Liver (tissue), 9 donors: ENCODE measurements around the gene IL6. TPM values are rescaled to one million over a fixed set of nuclear protein-coding genes. Genes with fewer than 3 reads are reported as not detected.

Experiments
- DNase-seq: peaks from one replicate; pipeline ENCODE4 v3.0.0-alpha.2; 2017; ENCODE audit warnings: low spot score
- H3K27ac ChIP-seq, 2 donors: one replicate each; pipeline ENCODE4 v1.7.0; 2013; ENCODE audit warnings: inconsistent platforms in 2 of 2, low read length in 2 of 2, control low read depth in 1 of 2, low read depth in 1 of 2, mild to moderate bottlenecking in 1 of 2
- H3K27me3 ChIP-seq, 4 donors: one replicate each; pipeline versions ENCODE4 v1.6.1 to v1.7.0; 2013; ENCODE audit warnings: low read length in 3 of 4, inconsistent platforms in 1 of 4, mild to moderate bottlenecking in 1 of 4, moderate library complexity in 1 of 4; ENCODE audit not compliant: control insufficient read depth in 4 of 4, insufficient read depth in 4 of 4
- H3K36me3 ChIP-seq, 4 donors: one replicate each; pipeline versions ENCODE4 v1.6.1 to v1.7.0; 2013; ENCODE audit warnings: low read length in 3 of 4, mild to moderate bottlenecking in 3 of 4, low read depth in 1 of 4, moderate library complexity in 1 of 4; ENCODE audit not compliant: control insufficient read depth in 4 of 4, insufficient read depth in 3 of 4
- H3K4me1 ChIP-seq, 4 donors: one replicate each; pipeline versions ENCODE4 v1.6.1 to v1.7.0; 2013; ENCODE audit warnings: low read length in 3 of 4, mild to moderate bottlenecking in 3 of 4, moderate library complexity in 1 of 4; ENCODE audit not compliant: control insufficient read depth in 4 of 4, insufficient read depth in 4 of 4
- H3K4me3 ChIP-seq, 3 donors: one replicate each; pipeline versions ENCODE4 v1.6.1 to v1.7.0; 2013; ENCODE audit warnings: low read length in 3 of 3, control low read depth in 1 of 3, low read depth in 1 of 3, mild to moderate bottlenecking in 1 of 3
- H3K9ac ChIP-seq, 2 donors: one replicate each; pipeline ENCODE4 v1.7.0; 2013; ENCODE audit warnings: low read length in 2 of 2, mild to moderate bottlenecking in 2 of 2, moderate library complexity in 2 of 2, control low read depth in 1 of 2, low read depth in 1 of 2
- H3K9me3 ChIP-seq, 4 donors: one replicate each; pipeline versions ENCODE4 v1.6.1 to v1.7.0; 2013; ENCODE audit warnings: low read length in 3 of 4; ENCODE audit not compliant: control insufficient read depth in 4 of 4
- FOXA1 ChIP-seq: IDR thresholded peaks from 2 replicates; pipeline ENCODE4 v1.6.1; 2016; ENCODE audit warnings: antibody characterized with exemption
- FOXA2 ChIP-seq: IDR thresholded peaks from 2 replicates; pipeline ENCODE4 v1.6.1; 2016; ENCODE audit warnings: antibody characterized with exemption
- GABPA ChIP-seq, 2 donors: IDR thresholded peaks in 1 of 2; conservative IDR thresholded peaks in 1 of 2; 2 replicates each; pipeline ENCODE4 v1.6.1; 2016; ENCODE audit warnings: antibody characterized with exemption in 2 of 2, mild to moderate bottlenecking in 1 of 2, moderate library complexity in 1 of 2
- HNF4A ChIP-seq, 2 donors: conservative IDR thresholded peaks; 2 replicates each; pipeline ENCODE4 v1.6.1; 2016; ENCODE audit warnings: antibody characterized with exemption in 2 of 2, mild to moderate bottlenecking in 2 of 2
- JUND ChIP-seq, 2 donors: IDR thresholded peaks; 2 replicates each; pipeline ENCODE4 v1.6.1; 2016; ENCODE audit warnings: antibody characterized with exemption in 2 of 2
- NR2F2 ChIP-seq: IDR thresholded peaks from 2 replicates; pipeline ENCODE4 v1.6.1; 2016; ENCODE audit warnings: antibody characterized with exemption
- RXRA ChIP-seq, 2 donors: IDR thresholded peaks; 2 replicates each; pipeline ENCODE4 v1.6.1; 2017 to 2018; ENCODE audit warnings: antibody characterized with exemption in 2 of 2, mild to moderate bottlenecking in 1 of 2
- SP1 ChIP-seq: IDR thresholded peaks from 2 replicates; pipeline ENCODE4 v1.6.1; 2018; ENCODE audit warnings: antibody characterized with exemption, mild to moderate bottlenecking
- TAF1 ChIP-seq: conservative IDR thresholded peaks from 2 replicates; pipeline ENCODE4 v1.6.1; 2016; ENCODE audit warnings: antibody characterized with exemption, mild to moderate bottlenecking
- YY1 ChIP-seq: IDR thresholded peaks from 2 replicates; pipeline ENCODE4 v1.6.1; 2016; ENCODE audit warnings: antibody characterized with exemption, mild to moderate bottlenecking
- WGBS: extraction: QIAGEN DNeasy Blood & Tissue Kit; methylation state at CpG from one replicate; pipeline ENCODE4 v1.1.7; 2013; 5-methylcytosine and 5-hydroxymethylcytosine counted together
- polyA plus RNA-seq, 2 donors: library from polyadenylated mRNA; stranded (reverse) in 1 of 2; unstranded in 1 of 2; fragments of 200-250 nt in 1 of 2; fragments of >200 nt in 1 of 2; fragmentation: Nextera tagmentation in 1 of 2; extraction: Ambion mirVana in 1 of 2; gene quantifications; one replicate each; pipeline versions ENCODE4 v1.2.1 to v1.2.3, GENCODE V29; 2013 to 2015
- total RNA-seq, 2 donors: library from RNA; depleted of rRNA; stranded (reverse); fragments of >200 nt; gene quantifications; one replicate each; pipeline ENCODE4 v1.2.3, GENCODE V29; 2014
- TF ChIP-seq, protein P1 (sequence below): IDR thresholded peaks from 2 replicates; pipeline ENCODE4 v1.6.1; 2016; ENCODE audit warnings: antibody characterized with exemption
- TF ChIP-seq, protein P2 (sequence below): IDR thresholded peaks from 2 replicates; pipeline ENCODE4 v1.6.1; 2016; ENCODE audit warnings: antibody characterized with exemption, mild to moderate bottlenecking
- donor health status: healthy.
- donor health status: healthy.
- donor health status: healthy.
- donor health status: healthy.
- donor health status: healthy.

The IL6 gene
- total and polyA plus RNA-seq, 4 donors = 0.17 TPM; not detected in 3

DNA sequence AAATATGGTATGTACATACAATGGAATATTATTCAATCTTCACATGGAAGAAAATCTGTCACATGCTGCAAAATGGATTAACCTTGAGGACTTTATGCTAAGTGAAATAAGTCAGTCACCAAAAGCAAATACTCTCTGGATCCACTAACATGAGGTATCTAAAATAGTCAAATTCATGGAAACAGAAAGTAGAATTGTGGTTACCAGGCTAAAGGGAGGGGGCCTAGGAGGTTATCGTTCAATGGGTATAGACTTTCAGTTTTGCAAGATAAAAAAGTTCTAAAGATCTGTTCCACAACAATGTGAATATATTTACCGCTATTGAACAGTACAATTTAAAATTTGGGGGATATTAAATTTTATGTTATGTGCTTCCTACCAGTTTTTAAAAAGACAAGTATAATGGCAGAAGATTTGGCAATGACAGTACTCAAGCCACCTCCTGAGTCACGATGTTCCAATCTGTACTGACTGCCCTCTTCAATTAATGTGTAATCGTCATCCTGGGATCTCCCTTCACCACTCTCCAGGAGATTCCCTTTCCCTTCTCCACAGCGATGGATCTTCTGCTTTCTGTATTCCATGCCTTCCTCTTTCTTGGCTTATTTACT is 32.3 kb upstream of the IL6 start:
- TF ChIP-seq, protein P1, sequence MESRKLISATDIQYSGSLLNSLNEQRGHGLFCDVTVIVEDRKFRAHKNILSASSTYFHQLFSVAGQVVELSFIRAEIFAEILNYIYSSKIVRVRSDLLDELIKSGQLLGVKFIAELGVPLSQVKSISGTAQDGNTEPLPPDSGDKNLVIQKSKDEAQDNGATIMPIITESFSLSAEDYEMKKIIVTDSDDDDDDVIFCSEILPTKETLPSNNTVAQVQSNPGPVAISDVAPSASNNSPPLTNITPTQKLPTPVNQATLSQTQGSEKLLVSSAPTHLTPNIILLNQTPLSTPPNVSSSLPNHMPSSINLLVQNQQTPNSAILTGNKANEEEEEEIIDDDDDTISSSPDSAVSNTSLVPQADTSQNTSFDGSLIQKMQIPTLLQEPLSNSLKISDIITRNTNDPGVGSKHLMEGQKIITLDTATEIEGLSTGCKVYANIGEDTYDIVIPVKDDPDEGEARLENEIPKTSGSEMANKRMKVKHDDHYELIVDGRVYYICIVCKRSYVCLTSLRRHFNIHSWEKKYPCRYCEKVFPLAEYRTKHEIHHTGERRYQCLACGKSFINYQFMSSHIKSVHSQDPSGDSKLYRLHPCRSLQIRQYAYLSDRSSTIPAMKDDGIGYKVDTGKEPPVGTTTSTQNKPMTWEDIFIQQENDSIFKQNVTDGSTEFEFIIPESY = no peak
- TF ChIP-seq FOXA2 (no peak), NR2F2 (no peak), HNF4A (conservative IDR thresholded peaks at IDR 0.05) (no peak), GABPA (IDR thresholded peaks at IDR 0.05 in 1 of 2, conservative IDR thresholded peaks at IDR 0.05 in 1 of 2) (no peak), RXRA (IDR thresholded peaks at IDR 0.05) (no peak)
- TF ChIP-seq, protein P2, sequence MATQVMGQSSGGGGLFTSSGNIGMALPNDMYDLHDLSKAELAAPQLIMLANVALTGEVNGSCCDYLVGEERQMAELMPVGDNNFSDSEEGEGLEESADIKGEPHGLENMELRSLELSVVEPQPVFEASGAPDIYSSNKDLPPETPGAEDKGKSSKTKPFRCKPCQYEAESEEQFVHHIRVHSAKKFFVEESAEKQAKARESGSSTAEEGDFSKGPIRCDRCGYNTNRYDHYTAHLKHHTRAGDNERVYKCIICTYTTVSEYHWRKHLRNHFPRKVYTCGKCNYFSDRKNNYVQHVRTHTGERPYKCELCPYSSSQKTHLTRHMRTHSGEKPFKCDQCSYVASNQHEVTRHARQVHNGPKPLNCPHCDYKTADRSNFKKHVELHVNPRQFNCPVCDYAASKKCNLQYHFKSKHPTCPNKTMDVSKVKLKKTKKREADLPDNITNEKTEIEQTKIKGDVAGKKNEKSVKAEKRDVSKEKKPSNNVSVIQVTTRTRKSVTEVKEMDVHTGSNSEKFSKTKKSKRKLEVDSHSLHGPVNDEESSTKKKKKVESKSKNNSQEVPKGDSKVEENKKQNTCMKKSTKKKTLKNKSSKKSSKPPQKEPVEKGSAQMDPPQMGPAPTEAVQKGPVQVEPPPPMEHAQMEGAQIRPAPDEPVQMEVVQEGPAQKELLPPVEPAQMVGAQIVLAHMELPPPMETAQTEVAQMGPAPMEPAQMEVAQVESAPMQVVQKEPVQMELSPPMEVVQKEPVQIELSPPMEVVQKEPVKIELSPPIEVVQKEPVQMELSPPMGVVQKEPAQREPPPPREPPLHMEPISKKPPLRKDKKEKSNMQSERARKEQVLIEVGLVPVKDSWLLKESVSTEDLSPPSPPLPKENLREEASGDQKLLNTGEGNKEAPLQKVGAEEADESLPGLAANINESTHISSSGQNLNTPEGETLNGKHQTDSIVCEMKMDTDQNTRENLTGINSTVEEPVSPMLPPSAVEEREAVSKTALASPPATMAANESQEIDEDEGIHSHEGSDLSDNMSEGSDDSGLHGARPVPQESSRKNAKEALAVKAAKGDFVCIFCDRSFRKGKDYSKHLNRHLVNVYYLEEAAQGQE = no peak
- 84% methylated on average over 5 of the region's 5 CpGs for WGBS
- Histone ChIP-seq H3K4me1 (peaks cover 0 to 7% (median 2%) of the 10 kb centered on the region in 4 donors), H3K9me3 (no peaks in the 10 kb centered on the region), H3K27me3 (no peaks in the 10 kb centered on the region), H3K36me3 (no peaks in the 10 kb centered on the region), H3K27ac (no peak overlapping the region), H3K4me3 (no peak overlapping the region), H3K9ac (no peak overlapping the region)
- no peak for DNase-seq

DNA sequence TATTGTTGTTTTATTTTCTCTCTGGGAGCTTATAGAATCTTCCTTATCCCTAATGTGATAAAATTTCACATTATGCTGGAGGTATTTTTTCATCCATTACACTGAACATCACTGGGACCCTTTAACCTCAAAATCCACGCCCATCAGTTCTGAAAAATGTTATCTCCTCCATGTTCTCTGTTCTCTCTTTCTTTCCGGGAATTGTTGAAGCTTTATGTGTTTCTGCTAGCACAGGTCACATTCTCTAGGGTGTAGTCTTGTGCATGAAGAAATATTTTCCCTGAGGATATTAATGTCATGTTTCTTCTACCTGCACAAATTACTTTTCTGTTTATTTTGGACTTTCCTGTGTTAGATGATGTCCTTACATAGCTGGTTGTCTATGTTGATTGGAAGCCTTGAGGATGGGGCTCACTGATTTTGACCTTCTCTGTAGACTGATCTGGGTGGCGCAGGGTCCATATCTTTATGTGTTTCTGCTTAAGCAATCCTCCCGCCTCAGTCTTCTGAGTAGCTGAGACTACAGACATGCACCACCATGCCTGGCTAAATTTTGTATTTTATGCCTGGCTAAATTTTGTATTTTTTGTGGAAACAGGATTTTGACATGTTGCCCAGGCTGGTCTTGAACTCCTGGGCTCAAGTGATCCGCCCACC is 31.4 kb upstream of the IL6 start:
- H3K9me3 ChIP-seq = no peaks in the 10 kb centered on the region
- no peaks in the 10 kb centered on the region for H3K27me3 ChIP-seq
- DNase-seq = no peak
- no peak overlapping the region for H3K4me3 ChIP-seq
- peaks cover 0 to 7% (median 2%) of the 10 kb centered on the region in 4 donors for H3K4me1 ChIP-seq
- TF ChIP-seq GABPA (IDR thresholded peaks at IDR 0.05 in 1 of 2, conservative IDR thresholded peaks at IDR 0.05 in 1 of 2) (no peak), TAF1 (no peak), HNF4A (conservative IDR thresholded peaks at IDR 0.05) (no peak), YY1 (no peak), NR2F2 (no peak), SP1 (no peak), RXRA (IDR thresholded peaks at IDR 0.05) (no peak), JUND (IDR thresholded peaks at IDR 0.05) (no peak), FOXA1 (no peak)
- TF ChIP-seq, protein P1 = no peak
- TF ChIP-seq, protein P2 = no peak
- no peaks in the 10 kb centered on the region for H3K36me3 ChIP-seq
- H3K9ac ChIP-seq = no peak overlapping the region
- WGBS = 93% methylated on average over 5 of the region's 5 CpGs
- no peak overlapping the region for H3K27ac ChIP-seq
